T-helper 17 cell (primary cell): ENCODE data around the gene WDFY3. TPM values are rescaled to one million over a fixed set of nuclear protein-coding genes. Genes with fewer than 3 reads are reported as not detected.

Experiments used
- ATAC-seq: fragments of 150-1000 bp; cut with Tn5 transposase; 2 replicates; pipeline ENCODE4 v1.10.0; 2021; ENCODE audit warnings: mild to moderate bottlenecking, moderate library complexity
- DNase-seq, 3 donors: peaks; one replicate each; pipeline versions ENCODE4 v3.0.0 to v3.0.0-alpha.2; 2020 to 2021
- H3K9me3 ChIP-seq: one replicate; pipeline ENCODE4 v1.7.0; 2013; ENCODE audit warnings: low read length, mild to moderate bottlenecking; ENCODE audit not compliant: control insufficient read depth, poor library complexity, severe bottlenecking
- H3K27ac Mint-ChIP-seq: one replicate; pipeline ENCODE4 v1.8.0; 2022; ENCODE audit warnings: mild to moderate bottlenecking, moderate library complexity, mixed read lengths
- H3K27me3 Mint-ChIP-seq: one replicate; pipeline ENCODE4 v1.8.0; 2022; ENCODE audit warnings: mixed read lengths
- H3K36me3 Mint-ChIP-seq: one replicate; pipeline ENCODE4 v1.8.0; 2022; ENCODE audit warnings: low read depth, mixed read lengths
- H3K4me1 Mint-ChIP-seq: one replicate; pipeline ENCODE4 v1.8.0; 2022; ENCODE audit warnings: mild to moderate bottlenecking, mixed read lengths
- H3K4me3 Mint-ChIP-seq: one replicate; pipeline ENCODE4 v1.8.0; 2022; ENCODE audit warnings: mild to moderate bottlenecking, moderate library complexity, mixed read lengths
- total RNA-seq, 4 donors: library from RNA in 2 of 4; stranded (reverse) in 2 of 4; gene quantifications; one replicate each; pipeline ENCODE4 v1.2.3 and lab custom pipeline; 2022 to 2026

WDFY3 gene
- total RNA-seq, 2 donors from 2014 or later: 2.4 to 2.6 TPM

- peaks cover 42% of the 10 kb centered on the region for H3K27me3 Mint-ChIP-seq
Measured at GRCh38 chr4:84964995-84965552, 1.4 kb downstream of the WDFY3 start.

DNA sequence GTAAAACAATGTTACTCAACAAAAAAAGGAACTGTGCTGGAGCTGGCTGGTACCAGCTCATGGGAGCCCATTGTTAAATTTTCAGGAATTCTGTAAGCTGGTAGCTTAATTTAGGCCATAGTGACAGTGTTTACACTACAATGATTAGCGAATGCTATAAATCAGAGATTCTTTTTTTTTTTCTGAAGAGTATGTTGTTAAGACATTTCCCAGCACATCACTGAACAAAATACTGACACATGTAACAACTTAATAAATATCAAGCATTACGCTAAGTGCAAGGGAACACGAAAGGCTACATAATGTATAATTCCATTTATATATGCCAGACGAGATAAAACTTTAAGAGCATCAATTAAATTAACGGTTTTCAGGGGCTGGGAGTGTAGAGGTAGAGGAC is 4.4 kb downstream of the WDFY3 start:
- DNase-seq: no peak
- peaks cover 47% of the 10 kb centered on the region for H3K27me3 Mint-ChIP-seq
- H3K4me1 Mint-ChIP-seq: peaks cover 7% of the 10 kb centered on the region
- no peak overlapping the region for H3K4me3 Mint-ChIP-seq
- peaks cover 8% of the 10 kb centered on the region for H3K36me3 Mint-ChIP-seq
- no peak for ATAC-seq
- no peaks in the 10 kb centered on the region for H3K9me3 ChIP-seq
- no peak overlapping the region for H3K27ac Mint-ChIP-seq

More at GRCh38 chr4:84964995-84965552, 1.4 kb downstream of the WDFY3 start:
- no peak for ATAC-seq
- no peak for DNase-seq
- Mint-ChIP-seq H3K27ac (no peak overlapping the region), H3K4me1 (peaks cover 11% of the 10 kb centered on the region), H3K4me3 (peak overlapping the region; percentile 70), H3K36me3 (peaks cover 9% of the 10 kb centered on the region)
- H3K9me3 ChIP-seq: no peaks in the 10 kb centered on the region

DNA sequence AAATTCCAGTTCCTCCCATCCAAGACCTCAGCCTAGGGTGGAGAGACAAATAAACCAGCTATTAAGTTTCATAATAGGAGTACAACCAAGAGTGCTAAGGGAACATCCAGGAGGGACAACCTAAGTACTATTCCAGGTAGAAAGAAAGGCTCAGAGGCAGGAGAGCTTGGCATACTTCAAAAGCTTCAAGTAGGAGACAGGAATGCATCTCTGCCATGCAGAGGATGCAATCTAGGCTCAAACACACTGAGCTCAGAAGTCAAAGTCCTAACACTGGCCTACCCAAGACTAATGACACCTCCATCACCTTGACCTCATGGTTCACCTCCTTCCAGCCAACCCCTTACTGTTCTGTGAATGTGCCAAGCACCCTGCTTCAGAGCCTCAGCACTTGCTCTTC is 8.1 kb downstream of the WDFY3 start:
- no peaks in the 10 kb centered on the region for H3K9me3 ChIP-seq
- DNase-seq (no peak), ATAC-seq (no peak)

GRCh38 chr4:84957514-84958420 is 8.7 kb downstream of the WDFY3 start:
- Mint-ChIP-seq H3K4me3 (no peak overlapping the region), H3K27ac (no peak overlapping the region), H3K36me3 (peaks cover 3% of the 10 kb centered on the region), H3K27me3 (peaks cover 24% of the 10 kb centered on the region), H3K4me1 (no peaks in the 10 kb centered on the region)
- H3K9me3 ChIP-seq: no peaks in the 10 kb centered on the region
- ATAC-seq (no peak), DNase-seq (no peak)

More for the DNA sequence above, 8.1 kb downstream of the WDFY3 start:
- Mint-ChIP-seq H3K4me3 (no peak overlapping the region), H3K36me3 (peaks cover 3% of the 10 kb centered on the region), H3K27ac (no peak overlapping the region), H3K4me1 (no peaks in the 10 kb centered on the region), H3K27me3 (peaks cover 29% of the 10 kb centered on the region)

DNA sequence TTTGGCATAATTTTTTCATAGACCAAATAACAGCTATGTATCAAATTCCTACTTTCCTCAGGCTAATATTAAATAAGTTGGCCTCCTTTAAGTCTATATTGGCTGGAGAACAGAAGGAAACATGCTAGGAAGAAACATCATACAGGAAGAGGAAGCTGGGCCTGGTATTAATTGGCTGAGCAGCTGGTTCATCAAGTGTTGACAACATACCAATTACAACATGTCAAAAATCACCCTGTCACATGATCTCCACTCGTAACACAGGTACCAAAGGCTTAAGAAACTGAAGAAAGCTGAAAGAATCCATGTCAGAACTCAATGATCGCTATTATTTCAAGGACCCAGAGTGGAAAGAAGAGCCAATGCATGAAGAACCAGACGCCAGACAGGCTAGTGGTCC is 10.5 kb downstream of the WDFY3 start:
- H3K4me3 Mint-ChIP-seq: no peak overlapping the region
- peaks cover 15% of the 10 kb centered on the region for H3K27me3 Mint-ChIP-seq
- no peaks in the 10 kb centered on the region for H3K9me3 ChIP-seq
- no peak for ATAC-seq
- no peak for DNase-seq
- H3K27ac Mint-ChIP-seq: no peak overlapping the region
- H3K36me3 Mint-ChIP-seq: peaks cover 3% of the 10 kb centered on the region
- H3K4me1 Mint-ChIP-seq: no peaks in the 10 kb centered on the region

DNA sequence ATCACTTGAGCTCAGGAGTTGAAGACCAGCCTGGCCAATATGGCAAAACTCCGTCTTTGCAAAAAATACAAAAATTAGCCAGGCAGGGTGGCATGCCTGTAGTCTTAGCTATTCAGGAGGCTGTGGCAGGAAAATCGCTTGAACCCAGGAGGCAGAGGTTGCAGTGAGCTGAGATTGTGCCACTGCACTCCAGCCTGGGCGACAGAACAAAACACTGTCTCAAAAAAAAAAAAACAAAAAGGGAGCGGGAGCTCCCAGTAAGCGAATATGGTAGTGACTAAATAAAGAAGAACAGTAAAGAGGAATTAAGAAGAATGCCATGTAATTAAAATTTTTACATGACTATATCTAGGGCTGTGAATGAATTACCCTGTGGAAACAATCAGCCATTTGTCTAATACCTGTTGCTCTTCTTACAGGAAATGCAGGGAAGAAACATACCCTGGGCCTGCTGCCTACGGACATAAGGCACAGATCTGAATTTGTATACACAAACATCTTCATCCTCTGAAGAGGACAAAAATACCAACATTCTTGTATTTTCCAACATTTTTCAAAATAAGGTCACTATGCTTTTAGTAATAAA is 11.4 kb downstream of the WDFY3 start:
- Mint-ChIP-seq H3K4me1 (no peaks in the 10 kb centered on the region), H3K36me3 (peaks cover under 1% of the 10 kb centered on the region)
- no peak for ATAC-seq

GRCh38 chr4:84952776-84953175 is 13.7 kb downstream of the WDFY3 start:
- Mint-ChIP-seq H3K4me1 (no peaks in the 10 kb centered on the region), H3K36me3 (no peaks in the 10 kb centered on the region), H3K27ac (no peak overlapping the region), H3K4me3 (no peak overlapping the region), H3K27me3 (no peaks in the 10 kb centered on the region)
- H3K9me3 ChIP-seq: no peaks in the 10 kb centered on the region
- no peak for DNase-seq
- ATAC-seq: no peak

More for the DNA sequence above, 11.4 kb downstream of the WDFY3 start:
- no peak overlapping the region for H3K27ac Mint-ChIP-seq
- H3K27me3 Mint-ChIP-seq: peaks cover 10% of the 10 kb centered on the region
- no peak overlapping the region for H3K4me3 Mint-ChIP-seq
- no peaks in the 10 kb centered on the region for H3K9me3 ChIP-seq
- DNase-seq: no peak

DNA sequence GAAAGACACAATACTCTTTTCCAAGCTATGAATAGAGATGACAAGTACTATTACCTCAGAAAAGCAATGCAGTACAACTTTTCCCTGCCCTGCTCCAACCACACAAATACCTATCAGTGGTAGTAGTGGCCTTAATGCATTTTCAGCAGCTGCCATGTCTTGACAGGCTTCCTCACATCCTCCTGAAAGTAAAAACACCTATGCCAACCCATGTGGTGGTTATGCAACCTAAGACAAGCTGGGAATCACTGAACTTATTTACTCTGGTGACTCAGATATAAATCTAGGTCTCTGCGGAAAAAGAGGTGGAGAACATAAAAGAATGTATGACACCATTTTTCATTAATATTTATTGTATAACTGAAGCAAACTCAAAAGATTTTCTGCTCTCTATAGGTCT is 14.5 kb downstream of the WDFY3 start:
- H3K9me3 ChIP-seq: no peaks in the 10 kb centered on the region
- Mint-ChIP-seq H3K27ac (no peak overlapping the region), H3K36me3 (no peaks in the 10 kb centered on the region), H3K4me3 (no peak overlapping the region), H3K4me1 (no peaks in the 10 kb centered on the region), H3K27me3 (no peaks in the 10 kb centered on the region)
- ATAC-seq (no peak), DNase-seq (no peak)

DNA sequence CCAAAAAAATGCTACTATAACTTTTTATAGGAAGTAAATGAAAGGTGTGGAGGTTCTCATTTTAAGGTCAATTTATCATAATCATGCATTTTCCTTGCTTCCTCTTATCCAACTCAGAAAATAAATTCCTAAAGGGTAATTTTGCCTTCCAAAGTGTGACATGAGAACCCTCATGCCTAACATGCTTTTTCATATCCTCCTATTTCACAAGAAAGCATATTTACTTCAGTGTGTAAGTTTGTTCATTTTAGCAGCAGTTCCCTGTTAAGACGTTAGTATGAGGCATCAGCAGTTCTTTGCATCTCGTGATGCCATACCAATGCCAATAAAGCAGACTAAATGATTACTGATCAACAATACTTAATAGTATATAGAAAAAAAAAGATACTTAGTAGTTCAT is 18.4 kb downstream of the WDFY3 start:
- Mint-ChIP-seq H3K4me3 (no peak overlapping the region), H3K36me3 (no peaks in the 10 kb centered on the region), H3K27me3 (no peaks in the 10 kb centered on the region), H3K27ac (no peak overlapping the region), H3K4me1 (no peaks in the 10 kb centered on the region)
- no peaks in the 10 kb centered on the region for H3K9me3 ChIP-seq
- DNase-seq (no peak), ATAC-seq (no peak)

DNA sequence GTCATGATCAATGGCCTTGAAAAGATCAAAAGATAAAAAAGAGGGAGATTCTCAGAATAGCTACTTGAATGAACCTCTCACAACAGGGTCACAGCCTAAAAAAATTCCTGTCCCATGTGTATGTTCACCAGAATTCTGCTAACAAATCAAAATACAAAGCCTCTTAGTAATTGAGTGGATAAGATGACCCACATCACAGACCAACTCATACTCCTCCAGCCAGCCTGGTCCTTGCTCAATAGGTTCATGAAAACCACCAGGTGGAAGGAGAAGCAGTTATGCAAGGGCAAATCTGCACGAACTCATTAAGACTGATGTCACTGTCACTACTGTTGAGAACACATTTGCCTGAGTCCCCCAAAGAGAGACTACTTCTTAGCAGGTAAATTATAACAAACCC is 21.5 kb downstream of the WDFY3 start:
- Mint-ChIP-seq H3K27ac (no peak overlapping the region), H3K4me3 (no peak overlapping the region)

DNA sequence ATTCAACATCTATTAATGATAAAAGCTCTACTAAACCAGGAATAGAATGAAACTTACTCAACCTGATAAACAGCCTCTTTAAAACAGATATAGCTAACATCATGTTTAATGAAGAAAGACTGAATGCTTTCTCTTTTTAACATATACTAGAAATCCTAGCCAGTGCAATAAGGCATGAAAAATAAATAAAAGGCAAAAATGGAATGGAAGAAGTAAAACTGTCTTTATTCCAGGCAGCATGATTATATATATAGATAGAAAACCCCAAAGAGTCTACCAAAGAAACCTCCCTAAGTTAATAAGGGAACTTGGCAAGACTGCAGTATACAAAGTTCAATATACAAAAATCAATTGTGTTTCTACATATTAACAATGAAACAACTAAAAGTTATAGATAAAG is 25.5 kb downstream of the WDFY3 start:
- H3K4me1 Mint-ChIP-seq: no peaks in the 10 kb centered on the region
- H3K27me3 Mint-ChIP-seq: no peaks in the 10 kb centered on the region
- no peak overlapping the region for H3K27ac Mint-ChIP-seq
- H3K36me3 Mint-ChIP-seq: no peaks in the 10 kb centered on the region
- no peak for DNase-seq
- no peak for ATAC-seq
- no peak overlapping the region for H3K4me3 Mint-ChIP-seq
- no peaks in the 10 kb centered on the region for H3K9me3 ChIP-seq

More for the DNA sequence above, 21.5 kb downstream of the WDFY3 start:
- Mint-ChIP-seq H3K27me3 (no peaks in the 10 kb centered on the region), H3K4me1 (no peaks in the 10 kb centered on the region), H3K36me3 (no peaks in the 10 kb centered on the region)
- H3K9me3 ChIP-seq: no peaks in the 10 kb centered on the region
- no peak for DNase-seq
- ATAC-seq: no peak

- no peaks in the 10 kb centered on the region for H3K9me3 ChIP-seq
- no peak overlapping the region for H3K4me3 Mint-ChIP-seq
- H3K36me3 Mint-ChIP-seq: no peaks in the 10 kb centered on the region
- H3K4me1 Mint-ChIP-seq: no peaks in the 10 kb centered on the region
- no peaks in the 10 kb centered on the region for H3K27me3 Mint-ChIP-seq
- ATAC-seq: no peak
- DNase-seq: no peak
- no peak overlapping the region for H3K27ac Mint-ChIP-seq
Measured at GRCh38 chr4:84939113-84939512, 27.4 kb downstream of the WDFY3 start.

DNA sequence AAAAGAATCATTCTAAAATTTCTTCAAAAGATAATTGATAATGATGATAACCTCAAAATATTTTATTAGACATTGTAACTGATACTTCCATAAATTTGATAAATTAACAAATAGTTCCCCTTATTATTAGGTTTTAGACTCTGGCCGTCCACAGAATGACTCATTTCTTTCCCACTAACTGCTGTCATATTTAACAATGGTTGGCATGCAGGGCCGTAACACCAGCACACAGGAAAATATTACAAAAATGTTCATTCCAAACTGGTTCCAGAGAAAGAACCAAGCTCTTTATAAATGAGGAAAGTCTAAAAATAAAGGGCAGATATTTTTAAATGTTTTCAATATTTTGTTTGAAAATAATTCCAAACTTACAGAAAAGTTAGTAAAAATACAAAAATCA is 28.2 kb downstream of the WDFY3 start:
- no peak overlapping the region for H3K4me3 Mint-ChIP-seq
- no peak for ATAC-seq
- H3K36me3 Mint-ChIP-seq: no peaks in the 10 kb centered on the region
- no peaks in the 10 kb centered on the region for H3K27me3 Mint-ChIP-seq
- DNase-seq: no peak
- no peaks in the 10 kb centered on the region for H3K4me1 Mint-ChIP-seq
- no peaks in the 10 kb centered on the region for H3K9me3 ChIP-seq
- no peak overlapping the region for H3K27ac Mint-ChIP-seq
